ENCODE measurements around the gene NUP35.
A peak's percentile ranks its signal among the peaks of the same experiment; 100 is the strongest.
"Not testable (repeated sequence)": the region's sequence is repeated elsewhere in the genome, so short reads cannot be mapped to it uniquely, and the experiment has no call there.

The NUP35 gene

GRCh38 chr2:183134016-183134415 lies 9.8 kb downstream of the NUP35 start:
- DNase-seq (ENCODE audit: low spot score): no peak

- DNase-seq (ENCODE audit: low spot score): no peak
These were observed 24.7 kb downstream of the NUP35 start for GRCh38 chr2:183148955-183149354.

- DNase-seq (ENCODE audit: low spot score): no peak
These were observed 25.2 kb downstream of the NUP35 start for GRCh38 chr2:183149489-183149888.

DNA sequence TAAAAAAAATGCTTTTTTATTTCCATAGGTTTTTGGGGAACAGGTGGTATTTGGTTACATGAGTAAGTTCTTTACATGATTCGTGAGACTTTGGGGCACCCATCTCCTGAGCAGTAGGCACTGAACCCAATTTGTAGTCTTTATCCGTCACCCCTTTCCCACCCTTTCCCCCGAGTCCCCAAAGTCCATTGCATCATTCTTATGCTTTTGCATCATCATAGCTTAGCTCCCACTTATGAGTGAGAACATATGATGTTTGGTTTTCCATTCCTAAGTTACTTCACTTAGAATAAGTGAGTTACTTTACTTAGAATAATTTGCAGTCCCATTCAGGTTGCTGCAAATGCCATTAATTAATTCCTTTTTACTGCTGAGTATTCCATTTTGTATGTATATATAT lies 28.0 kb downstream of the NUP35 start:
- not testable (repeated sequence) for DNase-seq (ENCODE audit: low spot score)

GRCh38 chr2:183153967-183154366 lies 29.7 kb downstream of the NUP35 start:
- DNase-seq (ENCODE audit: low spot score): no peak

- DNase-seq (ENCODE audit: low spot score): not testable (repeated sequence)
These were observed 30.5 kb downstream of the NUP35 start for GRCh38 chr2:183154772-183155171.

DNA sequence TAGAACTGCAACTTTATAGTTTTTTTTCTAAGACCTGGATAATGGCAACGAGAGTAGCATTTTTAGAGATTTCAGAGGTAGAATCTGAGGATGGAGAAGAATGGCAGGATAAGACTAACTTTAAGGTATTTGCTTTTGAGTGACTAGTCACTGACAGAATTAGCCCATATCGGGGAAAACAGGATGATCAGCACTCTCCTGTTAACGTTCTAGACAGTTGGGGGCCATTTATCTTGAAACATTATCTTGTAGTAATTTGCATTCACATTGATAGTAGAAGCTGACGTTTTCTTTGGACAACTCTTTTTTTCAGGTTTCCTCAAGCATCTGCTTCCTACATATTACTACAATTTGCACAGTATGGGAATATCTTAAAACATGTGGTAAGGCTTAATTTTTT lies 32.9 kb downstream of the NUP35 start:
- DNase-seq (ENCODE audit: low spot score): no peak

- DNase-seq (ENCODE audit: low spot score): no peak
These were observed 38.1 kb downstream of the NUP35 start for GRCh38 chr2:183162362-183162761.

DNA sequence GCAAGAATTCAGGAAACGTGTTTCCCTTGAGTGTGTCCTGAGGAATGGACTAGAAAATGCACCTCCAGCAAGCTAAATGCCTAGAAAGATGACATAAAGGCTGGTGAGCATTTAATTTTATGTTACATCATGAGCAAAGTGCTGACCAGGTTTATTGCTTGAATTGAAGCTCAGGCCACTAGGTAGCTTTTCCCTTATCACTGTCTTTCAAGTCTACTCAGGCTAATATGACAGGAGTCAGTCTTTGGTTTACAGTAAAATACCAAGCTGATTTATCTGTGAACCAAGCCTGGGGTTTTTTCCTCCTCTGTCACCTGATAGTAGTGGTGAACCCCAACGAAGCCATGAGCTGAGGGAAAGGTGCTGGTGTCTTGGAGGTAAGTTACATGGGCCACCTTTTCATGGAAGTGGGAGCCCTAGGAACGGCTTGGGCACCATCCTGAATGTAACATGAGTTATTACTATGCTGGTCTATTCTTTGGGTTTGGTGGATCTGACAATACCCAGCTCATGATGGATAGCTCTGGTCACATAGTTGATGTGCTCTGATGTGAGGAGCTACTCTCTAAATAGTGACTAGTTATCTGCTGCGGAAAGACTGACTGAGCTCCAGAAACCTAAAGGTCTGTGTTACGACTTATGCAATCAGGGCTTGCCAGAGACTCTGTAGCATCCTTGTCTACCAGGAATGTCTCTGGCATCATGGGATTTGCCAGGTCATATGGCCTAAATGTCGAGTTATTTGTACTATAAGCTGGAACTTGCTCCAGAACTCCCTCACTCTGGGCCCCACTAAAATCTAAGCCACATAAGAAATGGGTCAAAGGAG lies 39.8 kb downstream of the NUP35 start:
- no peak for DNase-seq (ENCODE audit: low spot score)

DNA sequence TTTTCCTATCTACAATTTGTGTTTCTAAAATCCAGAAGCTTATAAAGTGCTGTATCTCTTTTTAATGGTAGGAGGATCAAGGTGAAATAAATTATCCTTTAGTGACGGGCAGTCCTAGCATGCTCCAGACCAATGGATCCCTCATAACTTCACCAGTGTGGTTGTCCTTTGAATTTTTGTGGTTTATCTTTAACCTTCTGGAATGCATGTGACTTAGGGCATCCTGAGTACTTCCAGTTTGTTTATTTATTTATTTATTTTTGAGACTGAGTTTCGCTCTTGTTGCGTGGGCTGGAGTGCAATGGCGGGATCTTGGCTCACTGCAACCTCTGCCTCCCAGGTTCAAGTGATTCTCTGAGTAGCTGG lies 40.4 kb downstream of the NUP35 start:
- DNase-seq (ENCODE audit: low spot score): no peak

DNA sequence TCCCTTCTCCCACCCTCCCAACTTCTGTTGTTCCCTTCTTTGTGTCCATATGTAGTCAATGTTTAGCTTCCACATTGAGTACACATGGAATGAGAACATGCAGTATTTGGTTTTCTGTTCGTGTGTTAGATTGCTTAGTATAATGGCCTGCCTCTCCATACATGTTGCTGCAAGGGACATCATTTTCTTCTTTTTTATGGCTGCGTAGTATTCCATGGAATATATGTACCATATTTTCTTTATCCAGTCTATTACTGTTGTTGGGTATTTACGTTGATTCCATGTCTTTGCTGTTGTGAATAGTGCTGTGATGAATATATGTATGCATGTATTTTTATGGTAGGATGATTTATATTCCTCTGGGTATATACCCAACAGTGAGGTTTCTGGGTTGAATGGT lies 42.0 kb downstream of the NUP35 start:
- no peak for DNase-seq (ENCODE audit: low spot score)

DNA sequence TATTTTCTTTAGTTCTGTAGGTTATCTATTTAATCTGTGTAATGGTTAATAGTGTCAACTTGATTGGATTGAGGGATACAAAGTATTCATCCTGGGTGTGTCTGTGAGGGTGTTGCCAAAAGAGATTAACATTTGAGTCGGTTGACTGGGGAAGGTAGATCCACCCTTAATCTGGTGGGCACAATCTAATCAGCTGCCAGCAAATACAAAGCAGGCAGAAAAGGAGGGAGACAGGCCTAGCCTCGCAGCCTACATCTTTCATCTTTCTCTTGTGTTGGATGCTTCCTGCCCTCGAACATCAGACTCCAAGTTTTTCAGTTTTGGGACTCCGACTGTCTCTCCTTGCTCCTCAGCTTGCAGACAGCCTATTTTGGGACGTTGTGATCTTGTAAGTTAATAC lies 42.7 kb downstream of the NUP35 start:
- DNase-seq (ENCODE audit: low spot score): not testable (repeated sequence)

GRCh38 chr2:183172220-183172887 lies 48.1 kb downstream of the NUP35 start:
- DNase-seq (ENCODE audit: low spot score): no peak

DNA sequence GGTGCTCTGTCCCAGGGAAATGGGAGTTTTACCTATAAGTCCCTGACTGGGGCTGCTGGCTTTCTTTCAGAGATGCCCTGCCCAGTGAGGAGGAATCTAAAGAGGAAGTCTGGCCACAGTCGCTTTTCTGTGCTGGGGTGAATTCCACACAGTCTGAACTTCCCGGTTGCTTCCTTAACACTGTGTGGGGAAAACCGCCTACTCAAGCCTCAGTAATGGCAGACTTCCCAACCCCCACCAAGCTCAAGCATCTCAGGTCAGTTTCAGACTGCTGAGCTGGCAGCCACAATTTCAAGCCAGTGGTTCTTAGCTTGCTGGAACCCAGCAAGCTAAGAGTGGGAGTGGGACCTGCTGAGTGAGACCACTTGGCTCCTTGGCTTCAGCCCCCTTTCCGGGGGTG lies 54.9 kb downstream of the NUP35 start:
- DNase-seq (ENCODE audit: low spot score): no peak

DNA sequence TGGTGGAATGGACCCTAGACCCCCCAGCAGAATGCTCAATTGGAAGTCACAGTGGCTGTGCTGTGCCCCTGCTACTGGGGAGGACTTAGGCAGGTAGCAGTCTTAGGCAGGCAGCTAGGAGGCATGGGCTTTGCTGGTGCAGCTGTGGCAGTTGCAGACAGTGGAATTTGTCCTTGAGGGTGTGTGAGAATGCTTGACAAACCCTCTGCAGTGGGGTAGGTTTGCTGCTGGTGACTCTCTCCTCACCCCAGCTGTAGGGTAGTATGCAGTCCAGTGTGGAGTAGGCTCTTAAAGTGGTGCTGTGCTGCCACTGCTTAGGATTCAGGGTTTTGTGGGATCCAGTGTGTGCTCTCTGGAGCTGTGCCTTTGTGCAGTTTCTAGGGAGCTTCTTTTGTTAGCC lies 61.3 kb downstream of the NUP35 start:
- DNase-seq (ENCODE audit: low spot score): peak; percentile 22

GRCh38 chr2:183186296-183186695 lies 62.1 kb downstream of the NUP35 start:
- no peak for DNase-seq (ENCODE audit: low spot score)

DNA sequence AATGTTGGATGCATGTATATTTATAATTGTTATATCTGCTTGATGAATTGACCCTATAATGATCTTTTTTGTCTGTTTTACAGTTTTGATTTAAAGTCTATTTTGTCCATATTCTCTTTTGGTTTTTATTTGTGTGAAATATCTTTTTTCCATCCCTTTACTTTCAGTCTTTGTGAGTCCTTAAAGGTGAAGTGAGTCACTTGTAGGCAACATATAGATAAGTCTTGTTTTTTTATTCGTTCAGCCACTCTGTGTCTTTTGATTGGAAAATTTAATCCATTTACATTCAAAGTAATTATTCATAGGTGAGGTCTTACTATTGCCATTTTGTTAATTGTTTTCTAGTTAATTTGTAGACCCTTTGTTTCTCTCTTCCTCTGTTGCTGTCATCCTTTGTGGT lies 62.5 kb downstream of the NUP35 start:
- DNase-seq (ENCODE audit: low spot score): no peak

DNA sequence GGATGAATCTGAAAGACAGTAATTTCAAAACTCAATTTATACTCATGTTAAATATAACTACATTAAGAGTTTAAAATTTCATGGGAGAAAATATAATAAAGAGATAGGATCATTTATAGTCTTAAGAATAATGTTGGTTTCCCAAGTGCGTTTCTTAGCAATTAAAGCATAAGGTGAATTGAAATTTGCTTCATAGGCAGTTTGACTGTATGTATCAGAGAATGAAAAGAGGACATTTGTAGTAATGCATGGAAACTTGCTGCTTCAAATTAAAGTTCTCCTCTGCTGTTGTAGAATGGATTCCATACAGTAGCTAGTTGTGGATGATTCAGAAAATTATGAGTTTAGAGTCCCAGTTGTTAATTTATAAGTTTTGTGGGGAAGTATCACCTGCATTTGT lies 68.1 kb downstream of the NUP35 start:
- DNase-seq (ENCODE audit: low spot score): no peak

- no peak for DNase-seq (ENCODE audit: low spot score)
These were observed 69.7 kb downstream of the NUP35 start for GRCh38 chr2:183193904-183194303.

- DNase-seq (ENCODE audit: low spot score): no peak
These were observed 71.2 kb downstream of the NUP35 start for GRCh38 chr2:183195397-183195796.

DNA sequence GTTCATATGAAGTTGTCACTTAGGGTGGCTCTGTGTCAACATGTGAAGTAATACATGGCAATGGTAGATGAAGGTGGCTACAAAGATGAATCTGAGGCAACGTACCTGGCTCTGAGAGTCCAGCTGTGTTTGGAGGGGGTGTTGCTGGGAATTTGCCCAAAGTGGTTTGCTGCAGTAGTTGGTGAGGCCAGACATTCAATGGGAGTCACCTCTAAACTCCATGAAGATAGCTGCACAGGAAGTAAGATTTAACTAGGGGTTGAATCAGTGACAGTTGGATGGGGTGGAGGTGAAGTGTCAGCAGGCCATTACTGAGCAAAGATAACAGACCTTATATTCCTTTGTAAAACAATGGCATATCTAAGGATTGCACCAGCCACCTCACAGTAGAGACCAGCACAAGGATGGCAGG lies 71.8 kb downstream of the NUP35 start:
- no peak for DNase-seq (ENCODE audit: low spot score)

GRCh38 chr2:183204397-183204796 lies 80.2 kb downstream of the NUP35 start:
- no peak for DNase-seq (ENCODE audit: low spot score)

- DNase-seq (ENCODE audit: low spot score): no peak
These were observed 82.9 kb downstream of the NUP35 start for GRCh38 chr2:183207110-183207509.

Measured in HuH-7 (cell line).